T47D (cell line): ENCODE measurements around the gene LOXL1.

Experiments
- DNase-seq, 2 experiments: peaks; one replicate each; pipeline versions ENCODE4 v3.0.0 to v3.0.0-alpha.2; 2011 to 2012; ENCODE audit warnings: low read depth in 1 of 2, low spot score in 1 of 2
- JUND ChIP-seq: IDR thresholded peaks from 2 replicates; pipeline ENCODE4 v1.6.1; 2012; ENCODE audit warnings: low read depth
- in situ Hi-C: cut with HindIII; loops from 2 replicates; pipeline ENCODE4 v1.10.0; 2016; ENCODE audit warnings: low sequenced_read_pairs, low pct_unique_long_range_greater_than_20kb

Gene LOXL1

GRCh38 chr15:73988445-73988969 lies 62.2 kb downstream of the LOXL1 start:
- in situ Hi-C loops, result no loop called here
- no peak for TF ChIP-seq JUND
- no peak for DNase-seq

- TF ChIP-seq JUND, result no peak
- no peak for DNase-seq
These were observed 62.9 kb downstream of the LOXL1 start for GRCh38 chr15:73989001-73989798.

GRCh38 chr15:73990250-73991005 lies 64.2 kb downstream of the LOXL1 start:
- in situ Hi-C loops, result no loop called here
- DNase-seq, result no peak
- TF ChIP-seq JUND, result no peak

More at GRCh38 chr15:73989001-73989798, 62.9 kb downstream of the LOXL1 start:
- in situ Hi-C loops, result no loop called here

GRCh38 chr15:73991260-73991659 lies 65.0 kb downstream of the LOXL1 start:
- in situ Hi-C loops, result no loop called here
- DNase-seq, result no peak
- no peak for TF ChIP-seq JUND

- in situ Hi-C loops, result no loop called here
- no peak for TF ChIP-seq JUND
- peak; percentile 96 to 97 for DNase-seq
These were observed 65.7 kb downstream of the LOXL1 start, which contains the start of gene STOML1 for GRCh38 chr15:73991726-73992593. Gene STOML1 (minus strand): TSS chr15:73992295. CDS start chr15:73992223, 72 bp downstream.

- no peak for DNase-seq
- no peak for TF ChIP-seq JUND
- in situ Hi-C loops, result no loop called here
These were observed 66.3 kb downstream of the LOXL1 start for GRCh38 chr15:73992594-73992898.

GRCh38 chr15:73993211-73993994 lies 67.1 kb downstream of the LOXL1 start:
- TF ChIP-seq JUND, result no peak
- in situ Hi-C loops, result no loop called here
- DNase-seq, result no peak

- in situ Hi-C loops, result no loop called here
- peak; percentile 96 for DNase-seq
- no peak for TF ChIP-seq JUND
These were observed 68.2 kb downstream of the LOXL1 start, which contains the start of gene PML for GRCh38 chr15:73994413-73994883. Gene PML (plus strand): TSS chr15:73994716. CDS start chr15:73994813, 97 bp downstream.

- no peak for TF ChIP-seq JUND
- DNase-seq, result peak in 1 of 2 experiments; percentile 19
- in situ Hi-C loops, result no loop called here
These were observed 68.8 kb downstream of the LOXL1 start for GRCh38 chr15:73994912-73995622.

GRCh38 chr15:73996267-73996666 lies 70.0 kb downstream of the LOXL1 start:
- no peak for DNase-seq
- no peak for TF ChIP-seq JUND
- in situ Hi-C loops, result no loop called here

GRCh38 chr15:73996939-73997338 lies 70.7 kb downstream of the LOXL1 start:
- no peak for DNase-seq
- no peak for TF ChIP-seq JUND
- in situ Hi-C loops, result no loop called here
